Kidney (tissue), 14 donors: ENCODE results near the gene TOR1AIP1. TPM values are rescaled to one million over a fixed set of nuclear protein-coding genes. Genes with fewer than 3 reads are reported as not detected.

Experiments used
- DNase-seq, 5 donors: peaks; one replicate each; pipeline ENCODE4 v3.0.0-alpha.2; 2013 to 2020
- FAIRE-seq: peaks from 2 replicates; lab custom pipeline; 2012; peaks lifted over from hg19 to GRCh38; lab: Jason Lieb, UNC
- H3K27ac ChIP-seq, 2 donors: one replicate each; pipeline ENCODE4 v1.7.0; 2013; ENCODE audit warnings: low read depth in 2 of 2, low read length in 2 of 2, inconsistent platforms in 1 of 2
- H3K27me3 ChIP-seq: one replicate; pipeline ENCODE4 v1.7.1; 2013; ENCODE audit warnings: low read length, inconsistent platforms; ENCODE audit not compliant: control insufficient read depth, insufficient read depth
- H3K36me3 ChIP-seq, 3 donors: one replicate each; pipeline versions ENCODE4 v1.7.0 to v1.7.1; 2013; ENCODE audit warnings: low read length in 3 of 3, control low read depth in 1 of 3, inconsistent platforms in 1 of 3; ENCODE audit not compliant: insufficient read depth in 3 of 3, control insufficient read depth in 2 of 3
- H3K4me1 ChIP-seq, 3 donors: one replicate each; pipeline versions ENCODE4 v1.7.0 to v1.7.1; 2013; ENCODE audit warnings: low read length in 3 of 3, inconsistent platforms in 1 of 3, low read depth in 1 of 3; ENCODE audit not compliant: control insufficient read depth in 2 of 3, insufficient read depth in 2 of 3
- H3K4me3 ChIP-seq, 3 donors: one replicate each; pipeline versions ENCODE4 v1.7.0 to v1.8.1; 2013; ENCODE audit warnings: low read length in 3 of 3, control low read depth in 1 of 3, inconsistent platforms in 1 of 3
- H3K9ac ChIP-seq, 3 donors: one replicate each; pipeline versions ENCODE4 v1.7.0 to v1.7.1; 2013; ENCODE audit warnings: low read length in 3 of 3, control low read depth in 1 of 3, inconsistent platforms in 1 of 3
- H3K9me3 ChIP-seq, 3 donors: one replicate each; pipeline versions ENCODE4 v1.7.0 to v1.7.1; 2013; ENCODE audit warnings: low read length in 3 of 3, control low read depth in 1 of 3, inconsistent platforms in 1 of 3; ENCODE audit not compliant: control insufficient read depth in 2 of 3, insufficient read depth in 1 of 3
- CTCF ChIP-seq: IDR thresholded peaks from 3 replicates; pipeline ENCODE4 v1.5.1; 2012; ENCODE audit warnings: mild to moderate bottlenecking, moderate library complexity, borderline replicate concordance; ENCODE audit not compliant: insufficient read depth; ENCODE audit errors: extremely low read depth
- intact Hi-C: fragments of 100-400 bp; cut with DNase I; formaldehyde crosslinking; loops from one replicate; pipeline ENCODE4 v1.11.1; 2022
- polyA plus RNA-seq: library from polyadenylated mRNA; stranded (reverse); fragments of 350-450 nt; fragmentation: Illumina TruSeq; extraction: RNeasy Lipid Tissue Mini Kit (QIAGEN cat#74804); gene quantifications from one replicate; pipeline ENCODE4 v1.2.3, GENCODE V29; 2014; ENCODE audit warnings: low read depth, low replicate concordance; ENCODE audit not compliant: insufficient read depth
- total RNA-seq: library from RNA; stranded (reverse); fragmentation: NEBNext Ultra II Directional; extraction: Animal tissue kit (Norgen Biotek cat#: 25700); gene quantifications from one replicate; pipeline ENCODE4 v1.2.1, GENCODE V29; 2021
- donor health status: control.
- donor health status: control.
- donor health status: control.
- donor health status: control.
- donor health status: control.
- donor health status: DM: yes; HTN: yes; CAD: no.
- donor health status: Normal renal cell carcinoma (clear cell type).

Gene TOR1AIP1
- total and polyA plus RNA-seq, 2 donors from 2014 or later: 20.8 to 44.2 TPM

- DNase-seq: no peak
- no peak overlapping the region for H3K9ac ChIP-seq
- H3K27me3 ChIP-seq: no peaks in the 10 kb centered on the region
- no peak for TF ChIP-seq CTCF
- H3K27ac ChIP-seq: no peak overlapping the region
- H3K4me3 ChIP-seq: no peak overlapping the region
- H3K36me3 ChIP-seq: no peaks in the 10 kb centered on the region
- intact Hi-C loops: no loop called here
- H3K9me3 ChIP-seq: no peaks in the 10 kb centered on the region
- H3K4me1 ChIP-seq: no peaks in the 10 kb centered on the region
- no peak for FAIRE-seq
Observed at GRCh38 chr1:179925922-179926849, 44.1 kb downstream of the TOR1AIP1 start.

GRCh38 chr1:179926850-179927205, 44.7 kb downstream of the TOR1AIP1 start:
- intact Hi-C loops: no loop called here
- no peak overlapping the region for H3K9ac ChIP-seq
- FAIRE-seq: no peak
- H3K36me3 ChIP-seq: no peaks in the 10 kb centered on the region
- H3K27me3 ChIP-seq: no peaks in the 10 kb centered on the region
- H3K4me1 ChIP-seq: no peaks in the 10 kb centered on the region
- H3K9me3 ChIP-seq: no peaks in the 10 kb centered on the region
- no peak overlapping the region for H3K4me3 ChIP-seq
- TF ChIP-seq CTCF: no peak
- no peak for DNase-seq
- no peak overlapping the region for H3K27ac ChIP-seq

GRCh38 chr1:179929955-179930798, 48.1 kb downstream of the TOR1AIP1 start:
- H3K27me3 ChIP-seq: no peaks in the 10 kb centered on the region
- H3K4me3 ChIP-seq: no peak overlapping the region
- FAIRE-seq (no peak), DNase-seq (no peak)
- H3K27ac ChIP-seq: no peak overlapping the region
- no peaks in the 10 kb centered on the region for H3K9me3 ChIP-seq
- intact Hi-C loops: no loop called here
- no peak for TF ChIP-seq CTCF
- H3K36me3 ChIP-seq: no peaks in the 10 kb centered on the region
- H3K9ac ChIP-seq: no peak overlapping the region
- H3K4me1 ChIP-seq: no peaks in the 10 kb centered on the region
